Aorta (tissue), 5 donors: ENCODE results near the gene NDOR1. TPM values are rescaled to one million over a fixed set of nuclear protein-coding genes. Genes with fewer than 3 reads are reported as not detected.

Source experiments
- ATAC-seq: fragments of 200-7000 bp; cut with Tn5 transposase; one replicate; pipeline ENCODE4 v1.9.1; 2022; ENCODE audit warnings: moderate library complexity; ENCODE audit not compliant: low FRiP score
- DNase-seq, 2 donors: peaks; one replicate each; pipeline ENCODE4 v3.0.0-alpha.2; 2020
- H3K27ac ChIP-seq, 2 donors: one replicate each; pipeline ENCODE4 v1.5.1; 2013; ENCODE audit warnings: low read length in 2 of 2, mild to moderate bottlenecking in 2 of 2, moderate library complexity in 2 of 2, control low read depth in 1 of 2, inconsistent platforms in 1 of 2, low read depth in 1 of 2
- H3K27me3 ChIP-seq, 2 donors: one replicate each; pipeline ENCODE4 v1.6.1; 2013; ENCODE audit warnings: control low read depth in 1 of 2, low read length in 1 of 2, mild to moderate bottlenecking in 1 of 2, moderate library complexity in 1 of 2; ENCODE audit not compliant: insufficient read depth in 2 of 2, control insufficient read depth in 1 of 2
- H3K36me3 ChIP-seq, 2 donors: one replicate each; pipeline ENCODE4 v1.6.1; 2013; ENCODE audit warnings: control low read depth in 1 of 2, low read length in 1 of 2, mild to moderate bottlenecking in 1 of 2; ENCODE audit not compliant: insufficient read depth in 2 of 2, control insufficient read depth in 1 of 2
- H3K4me1 ChIP-seq, 2 donors: one replicate each; pipeline ENCODE4 v1.6.1; 2013; ENCODE audit warnings: low read length in 2 of 2, control low read depth in 1 of 2, mild to moderate bottlenecking in 1 of 2, moderate library complexity in 1 of 2; ENCODE audit not compliant: insufficient read depth in 2 of 2, control insufficient read depth in 1 of 2
- H3K4me3 ChIP-seq, 2 donors: one replicate each; pipeline ENCODE4 v1.5.1; 2013; ENCODE audit warnings: low read length in 2 of 2, control low read depth in 1 of 2, mild to moderate bottlenecking in 1 of 2
- H3K9me3 ChIP-seq: one replicate; pipeline ENCODE4 v1.6.1; 2013; ENCODE audit warnings: mild to moderate bottlenecking, low read length; ENCODE audit not compliant: control insufficient read depth
- WGBS, 2 donors: extraction: QIAGEN DNeasy Blood & Tissue Kit; methylation state at CpG; one replicate each; pipeline ENCODE4 v1.1.7; 2013; 5-methylcytosine and 5-hydroxymethylcytosine counted together
- intact Hi-C, 2 donors: fragments of 100-400 bp; cut with DNase I; formaldehyde crosslinking; loops; one replicate each; pipeline versions ENCODE4 v1.14.2 to v1.15.0; 2022
- polyA plus RNA-seq, 2 donors: library from polyadenylated mRNA; stranded (reverse); fragments of 200-250 nt; gene quantifications; one replicate each; pipeline ENCODE4 v1.2.3, GENCODE V29; 2013
- total RNA-seq, 2 donors: library from RNA; stranded (reverse); fragmentation: NEBNext Ultra II Directional; extraction: Animal tissue kit (Norgen Biotek cat#: 25700); gene quantifications; one replicate each; pipeline ENCODE4 v1.2.1, GENCODE V29; 2021
- donor health status: healthy with polysubstance abuse.
- donor health status: Bipolar disorder and iron deficiency.
- donor health status: DM: no; HTN: no; CAD: no.
- donor health status: DM: no; HTN: no; CAD: no.
- donor health status: DM: yes; HTN: yes; CAD: no.

NDOR1 gene
- total and polyA plus RNA-seq, 4 donors: 3.0 to 20.4 (median 12.1) TPM

GRCh38 chr9:137215196-137215986 is 9.9 kb downstream of the NDOR1 start:
- Histone ChIP-seq H3K36me3 (no peaks in the 10 kb centered on the region), H3K9me3 (no peaks in the 10 kb centered on the region), H3K27me3 (no peaks in the 10 kb centered on the region), H3K4me1 (no peaks in the 10 kb centered on the region), H3K27ac (no peak overlapping the region), H3K4me3 (no peak overlapping the region)
- no peak for ATAC-seq
- no peak for DNase-seq
- WGBS, 2 donors: 91 to 94% methylated on average over 21 to 22 of the region's 22 CpGs
- intact Hi-C loops: no loop called here

- ATAC-seq (no peak), DNase-seq (no peak)
- intact Hi-C loops: no loop called here
- H3K4me3 ChIP-seq: no peak overlapping the region
- WGBS, 2 donors: 87 to 90% methylated on average over 29 to 30 of the region's 30 CpGs
- H3K9me3 ChIP-seq: no peaks in the 10 kb centered on the region
- no peak overlapping the region for H3K27ac ChIP-seq
- no peaks in the 10 kb centered on the region for H3K4me1 ChIP-seq
- no peaks in the 10 kb centered on the region for H3K27me3 ChIP-seq
- H3K36me3 ChIP-seq: no peaks in the 10 kb centered on the region
Measured at GRCh38 chr9:137216188-137216965, 10.9 kb downstream of the NDOR1 start.

- H3K9me3 ChIP-seq: no peaks in the 10 kb centered on the region
- WGBS, 2 donors: 76 to 80% methylated on average over 36 of the region's 36 CpGs
- H3K4me1 ChIP-seq: no peaks in the 10 kb centered on the region
- H3K27ac ChIP-seq: no peak overlapping the region
- H3K36me3 ChIP-seq: no peaks in the 10 kb centered on the region
- ATAC-seq: peak; percentile 41
- no peak overlapping the region for H3K4me3 ChIP-seq
- no peak for DNase-seq
- no peaks in the 10 kb centered on the region for H3K27me3 ChIP-seq
- intact Hi-C loops: no loop called here
Measured at GRCh38 chr9:137217276-137218211, 12.0 kb downstream of the NDOR1 start.

- H3K27ac ChIP-seq: no peak overlapping the region
- intact Hi-C loops: no loop called here
- 93% methylated on average over 28 to 30 of the region's 30 CpGs for WGBS, 2 donors
Measured at GRCh38 chr9:137218212-137218753, 12.8 kb downstream of the NDOR1 start.

GRCh38 chr9:137218754-137219271 is 13.3 kb downstream of the NDOR1 start:
- 59 to 73% methylated on average over 12 of the region's 12 CpGs for WGBS, 2 donors
- no peaks in the 10 kb centered on the region for H3K27me3 ChIP-seq
- ATAC-seq (no peak), DNase-seq (no peak)
- H3K4me1 ChIP-seq: no peaks in the 10 kb centered on the region
- no peak overlapping the region for H3K27ac ChIP-seq
- H3K9me3 ChIP-seq: no peaks in the 10 kb centered on the region
- H3K36me3 ChIP-seq: no peaks in the 10 kb centered on the region
- intact Hi-C loops: no loop called here
- no peak overlapping the region for H3K4me3 ChIP-seq

More at GRCh38 chr9:137218212-137218753, 12.8 kb downstream of the NDOR1 start:
- no peak for DNase-seq
- Histone ChIP-seq H3K27me3 (no peaks in the 10 kb centered on the region), H3K36me3 (no peaks in the 10 kb centered on the region), H3K4me3 (no peak overlapping the region), H3K9me3 (no peaks in the 10 kb centered on the region), H3K4me1 (no peaks in the 10 kb centered on the region)
- ATAC-seq: no peak

- no peaks in the 10 kb centered on the region for H3K9me3 ChIP-seq
- no peaks in the 10 kb centered on the region for H3K36me3 ChIP-seq
- intact Hi-C loops: no loop called here
- no peaks in the 10 kb centered on the region for H3K4me1 ChIP-seq
- no peak for ATAC-seq
- H3K27me3 ChIP-seq: no peaks in the 10 kb centered on the region
- 92% methylated on average over 10 of the region's 10 CpGs for WGBS, 2 donors
- no peak for DNase-seq
- H3K4me3 ChIP-seq: no peak overlapping the region
- no peak overlapping the region for H3K27ac ChIP-seq
Measured at GRCh38 chr9:137219757-137220316, 14.3 kb downstream of the NDOR1 start.

GRCh38 chr9:137220317-137221094 is 15.0 kb downstream of the NDOR1 start:
- H3K9me3 ChIP-seq: no peaks in the 10 kb centered on the region
- H3K4me3 ChIP-seq: no peak overlapping the region
- 93 to 94% methylated on average over 51 to 52 of the region's 52 CpGs for WGBS, 2 donors
- no peaks in the 10 kb centered on the region for H3K4me1 ChIP-seq
- no peak overlapping the region for H3K27ac ChIP-seq
- DNase-seq (no peak), ATAC-seq (no peak)
- intact Hi-C loops: no loop called here
- H3K27me3 ChIP-seq: no peaks in the 10 kb centered on the region
- no peaks in the 10 kb centered on the region for H3K36me3 ChIP-seq
